ENCODE measurements around the gene RAP2A.

Gene RAP2A

GRCh38 chr13:97394542-97394941, 39.4 kb upstream of the RAP2A start:
- no peaks in the 10 kb centered on the region for H3K9me3 ChIP-seq (ENCODE audit: severe bottlenecking)
- DNase-seq (ENCODE audit: low spot score), result no peak
- H3K27ac ChIP-seq (ENCODE audit: poor library complexity, severe bottlenecking), result no peak overlapping the region
- TF ChIP-seq CTCF (IDR thresholded peaks at IDR 0.05; ENCODE audit: poor library complexity, severe bottlenecking), result no peak
- no peak overlapping the region for H3K4me3 ChIP-seq (ENCODE audit: severe bottlenecking)
- peaks cover 7% of the 10 kb centered on the region for H3K4me1 ChIP-seq (ENCODE audit: insufficient read depth, poor library complexity, severe bottlenecking)
- no peak for ATAC-seq (ENCODE audit: low read depth)
- H3K27me3 ChIP-seq (ENCODE audit: insufficient read depth, poor library complexity, severe bottlenecking), result no peaks in the 10 kb centered on the region
- H3K36me3 ChIP-seq (ENCODE audit: low read depth), result no peaks in the 10 kb centered on the region

GRCh38 chr13:97395447-97396136, 38.4 kb upstream of the RAP2A start:
- H3K27me3 ChIP-seq (ENCODE audit: insufficient read depth, poor library complexity, severe bottlenecking), result no peaks in the 10 kb centered on the region
- no peak overlapping the region for H3K4me3 ChIP-seq (ENCODE audit: severe bottlenecking)
- TF ChIP-seq CTCF (IDR thresholded peaks at IDR 0.05; ENCODE audit: poor library complexity, severe bottlenecking), result no peak
- DNase-seq (ENCODE audit: low spot score) (no peak), ATAC-seq (ENCODE audit: low read depth) (peak; percentile 92)
- H3K9me3 ChIP-seq (ENCODE audit: severe bottlenecking), result no peaks in the 10 kb centered on the region
- H3K27ac ChIP-seq (ENCODE audit: poor library complexity, severe bottlenecking), result no peak overlapping the region
- H3K36me3 ChIP-seq (ENCODE audit: low read depth), result no peaks in the 10 kb centered on the region
- peaks cover 7% of the 10 kb centered on the region for H3K4me1 ChIP-seq (ENCODE audit: insufficient read depth, poor library complexity, severe bottlenecking)

GRCh38 chr13:97397267-97397666, 36.7 kb upstream of the RAP2A start:
- Histone ChIP-seq H3K27me3 (ENCODE audit: insufficient read depth, poor library complexity, severe bottlenecking) (no peaks in the 10 kb centered on the region), H3K36me3 (ENCODE audit: low read depth) (no peaks in the 10 kb centered on the region), H3K4me3 (ENCODE audit: severe bottlenecking) (no peak overlapping the region), H3K4me1 (ENCODE audit: insufficient read depth, poor library complexity, severe bottlenecking) (peaks cover 7% of the 10 kb centered on the region), H3K27ac (ENCODE audit: poor library complexity, severe bottlenecking) (no peak overlapping the region), H3K9me3 (ENCODE audit: severe bottlenecking) (no peaks in the 10 kb centered on the region)
- ATAC-seq (ENCODE audit: low read depth), result no peak
- DNase-seq (ENCODE audit: low spot score), result no peak
- TF ChIP-seq CTCF (IDR thresholded peaks at IDR 0.05; ENCODE audit: poor library complexity, severe bottlenecking), result no peak

GRCh38 chr13:97401421-97401820, 32.5 kb upstream of the RAP2A start:
- Histone ChIP-seq H3K9me3 (ENCODE audit: severe bottlenecking) (no peaks in the 10 kb centered on the region), H3K36me3 (ENCODE audit: low read depth) (no peaks in the 10 kb centered on the region), H3K4me3 (ENCODE audit: severe bottlenecking) (no peak overlapping the region), H3K4me1 (ENCODE audit: insufficient read depth, poor library complexity, severe bottlenecking) (no peaks in the 10 kb centered on the region), H3K27ac (ENCODE audit: poor library complexity, severe bottlenecking) (no peak overlapping the region), H3K27me3 (ENCODE audit: insufficient read depth, poor library complexity, severe bottlenecking) (no peaks in the 10 kb centered on the region)
- DNase-seq (ENCODE audit: low spot score) (no peak), ATAC-seq (ENCODE audit: low read depth) (no peak)
- TF ChIP-seq CTCF (IDR thresholded peaks at IDR 0.05; ENCODE audit: poor library complexity, severe bottlenecking), result no peak

Data from RWPE2 (cell line).